ENCODE data around the gene HLF. TPM values are rescaled to one million over a fixed set of nuclear protein-coding genes. Genes with fewer than 3 reads are reported as not detected.
A peak's percentile ranks its signal among the peaks of the same experiment; 100 is the strongest.

The HLF gene
- total RNA-seq, 2 donors from 2014 or later, result 26.5 to 34.9 TPM

DNA sequence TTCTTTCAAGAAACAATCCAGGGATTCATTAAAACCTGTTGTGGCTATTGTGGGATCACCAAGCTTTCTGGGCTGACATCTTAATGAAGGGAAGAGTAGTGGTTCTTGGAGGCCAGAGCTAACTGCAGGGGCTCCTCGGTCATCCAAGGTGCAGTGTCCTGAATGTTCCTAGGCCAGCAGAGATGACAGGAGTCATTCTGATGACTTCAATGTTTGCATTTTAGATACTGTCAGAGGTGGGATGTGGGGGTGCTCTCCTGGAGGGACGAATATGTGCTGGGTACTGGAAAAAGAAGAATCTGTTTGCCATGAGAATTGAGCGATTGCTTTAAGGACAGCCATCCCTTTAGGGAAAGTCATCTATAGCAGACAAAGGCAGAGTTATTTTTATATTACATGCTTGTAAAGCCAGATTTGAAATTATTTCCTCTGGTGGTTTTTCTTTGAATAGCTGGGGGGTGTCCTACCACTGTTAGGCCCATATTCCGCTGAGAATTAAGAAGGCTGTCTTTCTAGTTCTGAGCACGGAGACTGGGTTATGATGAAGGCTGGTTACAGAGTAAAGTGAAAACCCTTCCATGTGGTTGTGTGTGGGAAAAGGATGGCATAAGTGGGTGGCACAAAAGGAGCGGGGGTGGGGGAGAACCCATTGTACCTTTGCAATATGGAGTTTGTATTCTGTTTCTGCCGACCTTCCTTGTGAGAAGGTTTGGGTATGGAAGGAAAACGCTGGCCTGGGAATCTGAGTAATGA is 7.4 kb downstream of the HLF start:
- no peak for TF ChIP-seq POLR2A (IDR thresholded peaks at IDR 0.05)
- TF ChIP-seq, protein P1, sequence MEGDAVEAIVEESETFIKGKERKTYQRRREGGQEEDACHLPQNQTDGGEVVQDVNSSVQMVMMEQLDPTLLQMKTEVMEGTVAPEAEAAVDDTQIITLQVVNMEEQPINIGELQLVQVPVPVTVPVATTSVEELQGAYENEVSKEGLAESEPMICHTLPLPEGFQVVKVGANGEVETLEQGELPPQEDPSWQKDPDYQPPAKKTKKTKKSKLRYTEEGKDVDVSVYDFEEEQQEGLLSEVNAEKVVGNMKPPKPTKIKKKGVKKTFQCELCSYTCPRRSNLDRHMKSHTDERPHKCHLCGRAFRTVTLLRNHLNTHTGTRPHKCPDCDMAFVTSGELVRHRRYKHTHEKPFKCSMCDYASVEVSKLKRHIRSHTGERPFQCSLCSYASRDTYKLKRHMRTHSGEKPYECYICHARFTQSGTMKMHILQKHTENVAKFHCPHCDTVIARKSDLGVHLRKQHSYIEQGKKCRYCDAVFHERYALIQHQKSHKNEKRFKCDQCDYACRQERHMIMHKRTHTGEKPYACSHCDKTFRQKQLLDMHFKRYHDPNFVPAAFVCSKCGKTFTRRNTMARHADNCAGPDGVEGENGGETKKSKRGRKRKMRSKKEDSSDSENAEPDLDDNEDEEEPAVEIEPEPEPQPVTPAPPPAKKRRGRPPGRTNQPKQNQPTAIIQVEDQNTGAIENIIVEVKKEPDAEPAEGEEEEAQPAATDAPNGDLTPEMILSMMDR (IDR thresholded peaks at IDR 0.05), result no peak
- TF ChIP-seq POLR2AphosphoS5 (IDR thresholded peaks at IDR 0.05), result no peak
- Histone ChIP-seq H3K27me3 (replicated peaks; ENCODE audit: insufficient read depth) (no peaks in the 10 kb centered on the region), H3K4me1 (replicated peaks) (no peaks in the 10 kb centered on the region), H3K36me3 (no peaks in the 10 kb centered on the region), H3K27ac (peak overlapping the region; percentile 62 to 66), H3K9me3 (no peaks in the 10 kb centered on the region), H3K4me3 (no peak overlapping the region)
- 81% methylated on average over 8 of the region's 8 CpGs for WGBS
- no peak for DNase-seq (ENCODE audit: low spot score)
- intact Hi-C loops (cut with DNase I), result loop anchor here (5.0 kb wide), 1 partner anchor 175 kb away; no protein-coding TSS in a partner anchor

DNA sequence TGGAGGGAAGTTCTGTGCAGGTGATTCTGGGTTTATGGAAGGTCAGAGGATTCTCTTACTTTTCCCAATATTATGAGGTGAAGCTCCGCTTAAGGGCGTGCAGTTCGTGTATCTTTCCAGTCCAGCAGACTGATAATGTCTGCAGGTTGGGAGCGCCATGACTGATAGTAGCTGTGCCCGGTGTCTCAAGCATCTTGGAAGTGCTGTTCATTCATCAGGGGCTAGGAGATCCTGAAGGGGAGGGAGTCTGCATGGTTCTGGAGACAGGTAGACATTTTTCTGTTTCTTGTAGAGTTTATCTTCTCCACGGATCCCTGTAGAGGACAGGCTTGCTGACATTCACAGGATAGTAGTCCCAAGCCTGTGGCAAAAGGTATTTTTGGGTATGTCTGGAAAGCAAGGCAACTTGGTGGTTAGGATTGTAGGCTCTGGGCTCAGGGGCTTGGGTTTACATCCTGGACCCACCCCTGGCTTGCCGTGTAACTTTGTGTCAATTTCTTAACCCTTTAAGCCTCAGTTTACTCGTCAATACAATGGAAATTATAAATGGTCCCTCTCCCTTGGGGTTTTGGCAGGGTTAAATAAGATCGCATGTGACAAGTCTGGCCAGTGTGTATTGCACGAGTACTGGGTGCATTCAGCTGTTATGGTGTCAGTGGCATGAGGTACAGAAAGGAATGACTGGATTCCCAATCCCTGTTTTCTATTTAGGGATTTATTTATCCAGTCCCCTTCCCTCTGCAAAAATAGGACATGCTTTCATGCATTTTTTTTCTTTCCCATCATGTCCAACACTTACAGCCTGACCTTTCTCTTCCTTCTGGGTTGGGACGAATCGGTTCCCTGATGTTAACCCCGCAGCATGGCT is 8.2 kb downstream of the HLF start:
- no peaks in the 10 kb centered on the region for H3K4me1 ChIP-seq (replicated peaks)
- 41% methylated on average over 13 of the region's 13 CpGs for WGBS
- intact Hi-C loops (cut with DNase I), result loop anchor here (5.0 kb wide), 1 partner anchor 174 kb away; no protein-coding TSS in a partner anchor
- no peaks in the 10 kb centered on the region for H3K27me3 ChIP-seq (replicated peaks; ENCODE audit: insufficient read depth)
- no peak for TF ChIP-seq POLR2A (IDR thresholded peaks at IDR 0.05)
- TF ChIP-seq, protein P1 (IDR thresholded peaks at IDR 0.05), result no peak
- no peak for TF ChIP-seq POLR2AphosphoS5 (IDR thresholded peaks at IDR 0.05)
- H3K36me3 ChIP-seq, result no peaks in the 10 kb centered on the region
- DNase-seq (ENCODE audit: low spot score), result no peak
- H3K27ac ChIP-seq, result peak overlapping the region; percentile 62 to 66
- H3K4me3 ChIP-seq, result no peak overlapping the region
- H3K9me3 ChIP-seq, result no peaks in the 10 kb centered on the region

DNA sequence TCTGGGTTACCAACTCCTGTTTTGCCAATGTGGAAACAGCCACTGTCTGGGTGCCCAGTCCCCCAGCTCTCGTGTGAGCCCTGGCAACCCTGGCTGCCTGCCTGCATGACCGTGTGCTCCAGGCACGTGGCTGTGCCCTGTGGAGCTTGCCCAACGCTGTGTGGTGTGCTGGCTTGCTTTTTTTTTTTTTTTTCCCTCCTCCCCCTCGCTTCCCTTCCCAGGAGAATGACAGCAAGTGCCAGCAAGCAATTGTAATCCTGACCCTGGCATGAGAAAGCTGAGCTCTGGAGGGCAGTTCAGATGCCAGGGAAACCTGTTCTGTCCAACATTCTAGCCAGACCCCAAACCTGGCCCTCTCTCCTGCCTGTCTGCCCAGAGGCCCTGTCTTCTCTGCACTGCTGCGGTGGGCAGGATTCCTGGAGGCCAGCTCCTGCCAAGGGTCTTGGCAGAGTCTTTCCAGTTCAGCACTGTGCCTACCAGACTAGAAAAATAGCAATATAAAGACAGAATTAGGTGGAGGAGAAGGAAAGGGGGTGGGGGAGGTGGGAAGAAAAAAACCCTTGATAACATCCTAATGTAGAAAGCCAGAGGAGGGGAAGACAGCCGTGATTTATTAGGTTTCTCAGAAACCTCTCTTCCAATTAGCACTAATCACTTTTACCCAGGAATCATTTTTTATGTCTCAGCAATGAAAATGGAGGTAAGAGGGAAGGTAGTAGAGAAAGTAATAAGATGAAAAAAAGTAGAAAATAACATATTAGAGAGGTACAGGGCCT is 9.0 kb downstream of the HLF start:
- peaks cover 5% of the 10 kb centered on the region for H3K4me1 ChIP-seq (replicated peaks)

More for the DNA sequence above, 9.0 kb downstream of the HLF start:
- Histone ChIP-seq H3K27me3 (replicated peaks; ENCODE audit: insufficient read depth) (no peaks in the 10 kb centered on the region), H3K9me3 (no peaks in the 10 kb centered on the region), H3K4me3 (no peak overlapping the region), H3K27ac (peak overlapping the region; percentile 62 to 66), H3K36me3 (no peaks in the 10 kb centered on the region)
- DNase-seq (ENCODE audit: low spot score), result peak; percentile 80
- WGBS, result 16% methylated on average over 7 of the region's 7 CpGs
- intact Hi-C loops (cut with DNase I), result loop anchor here (5.0 kb wide), 1 partner anchor 174 kb away; no protein-coding TSS in a partner anchor
- TF ChIP-seq, protein P1 (IDR thresholded peaks at IDR 0.05), result no peak
- TF ChIP-seq POLR2AphosphoS5 (IDR thresholded peaks at IDR 0.05) (peak; percentile 73), POLR2A (IDR thresholded peaks at IDR 0.05) (no peak)
